ENCODE measurements around the gene ILDR1. TPM values are rescaled to one million over a fixed set of nuclear protein-coding genes. Genes with fewer than 3 reads are reported as not detected.

ILDR1 gene
- total and polyA plus RNA-seq, 2 experiments from 2014 or later, result 0.66 to 0.97 TPM

DNA sequence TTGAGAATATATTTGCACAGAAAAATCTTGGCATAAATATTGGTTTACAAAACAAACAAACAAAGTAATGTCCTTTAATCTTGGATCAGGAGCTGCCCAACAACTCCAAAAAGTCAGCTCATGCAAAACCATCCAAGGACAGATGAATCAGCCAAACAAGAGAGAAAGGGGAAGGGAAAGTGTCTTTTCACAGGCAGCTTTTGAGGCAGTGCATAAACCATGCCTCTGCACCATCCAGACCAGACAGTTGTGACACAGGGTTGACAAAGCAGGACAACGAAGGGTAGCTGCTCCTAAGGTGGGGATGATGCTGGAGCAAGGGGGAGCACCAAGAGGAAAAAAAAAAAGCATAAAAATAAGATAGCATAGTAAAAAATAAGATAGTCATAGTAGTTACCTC lies 41.9 kb upstream of the ILDR1 start:
- H3K36me3 Mint-ChIP-seq (ENCODE audit: low read depth), result no peaks in the 10 kb centered on the region
- ATAC-seq, result no peak

More for the DNA sequence above, 41.9 kb upstream of the ILDR1 start:
- H3F3A ChIP-seq (replicated peaks; ENCODE audit: low read depth), result no peaks in the 10 kb centered on the region
- H3K9me2 ChIP-seq (ENCODE audit: insufficient read depth), result no peaks in the 10 kb centered on the region
- H3K4me2 ChIP-seq, result no peak overlapping the region
- DNase-seq (ENCODE audit: low spot score), result no peak
- no peak overlapping the region for H3K4me3 ChIP-seq
- Mint-ChIP-seq H3K27ac (no peak overlapping the region), H3K9me3 (no peaks in the 10 kb centered on the region), H3K27me3 (ENCODE audit: insufficient read depth, low read depth, poor library complexity) (no peaks in the 10 kb centered on the region), H3K4me3 (no peak overlapping the region), H3K4me1 (peaks cover 7% of the 10 kb centered on the region)
- TF ChIP-seq ETS1 (IDR thresholded peaks at IDR 0.05), result no peak
- no peak for TF ChIP-seq EZH2phosphoT487 (IDR thresholded peaks at IDR 0.05; ENCODE audit: unreplicated experiment)
- TF ChIP-seq REST (IDR thresholded peaks at IDR 0.05; ENCODE audit: unreplicated experiment), result no peak
- no peak for TF ChIP-seq POLR2AphosphoS5 (IDR thresholded peaks at IDR 0.05; ENCODE audit: low read depth)
- TF ChIP-seq JUNB (IDR thresholded peaks at IDR 0.05; ENCODE audit: unreplicated experiment), result no peak
- TF ChIP-seq STAT1 (IDR thresholded peaks at IDR 0.05; ENCODE audit: unreplicated experiment), result no peak
- TF ChIP-seq EZH2 (IDR thresholded peaks at IDR 0.05; ENCODE audit: low read depth, unreplicated experiment), result no peak
- no peak for TF ChIP-seq ZNF331 (CRISPR knock-in tag; IDR thresholded peaks at IDR 0.05; ENCODE audit: low read depth)
- TF ChIP-seq ZNF114 (CRISPR knock-in tag; IDR thresholded peaks at IDR 0.05), result no peak
- no peak for TF ChIP-seq CREB1 (CRISPR knock-in tag; IDR thresholded peaks at IDR 0.05; ENCODE audit: low read depth)
- TF ChIP-seq NANOG (IDR thresholded peaks at IDR 0.05; ENCODE audit: borderline replicate concordance), result no peak
- TF ChIP-seq ZNF462 (CRISPR knock-in tag; IDR thresholded peaks at IDR 0.05), result no peak
- TF ChIP-seq, protein P1, sequence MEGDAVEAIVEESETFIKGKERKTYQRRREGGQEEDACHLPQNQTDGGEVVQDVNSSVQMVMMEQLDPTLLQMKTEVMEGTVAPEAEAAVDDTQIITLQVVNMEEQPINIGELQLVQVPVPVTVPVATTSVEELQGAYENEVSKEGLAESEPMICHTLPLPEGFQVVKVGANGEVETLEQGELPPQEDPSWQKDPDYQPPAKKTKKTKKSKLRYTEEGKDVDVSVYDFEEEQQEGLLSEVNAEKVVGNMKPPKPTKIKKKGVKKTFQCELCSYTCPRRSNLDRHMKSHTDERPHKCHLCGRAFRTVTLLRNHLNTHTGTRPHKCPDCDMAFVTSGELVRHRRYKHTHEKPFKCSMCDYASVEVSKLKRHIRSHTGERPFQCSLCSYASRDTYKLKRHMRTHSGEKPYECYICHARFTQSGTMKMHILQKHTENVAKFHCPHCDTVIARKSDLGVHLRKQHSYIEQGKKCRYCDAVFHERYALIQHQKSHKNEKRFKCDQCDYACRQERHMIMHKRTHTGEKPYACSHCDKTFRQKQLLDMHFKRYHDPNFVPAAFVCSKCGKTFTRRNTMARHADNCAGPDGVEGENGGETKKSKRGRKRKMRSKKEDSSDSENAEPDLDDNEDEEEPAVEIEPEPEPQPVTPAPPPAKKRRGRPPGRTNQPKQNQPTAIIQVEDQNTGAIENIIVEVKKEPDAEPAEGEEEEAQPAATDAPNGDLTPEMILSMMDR (conservative IDR thresholded peaks at IDR 0.05; ENCODE audit: low read depth in 2 of 2), result no peak
- no peaks in the 10 kb centered on the region for H3K27me3 ChIP-seq (ENCODE audit: insufficient read depth)
- H2AFZ ChIP-seq, result no peak overlapping the region
- H3K27ac ChIP-seq (ENCODE audit: low read depth), result no peak overlapping the region
- H3K36me3 ChIP-seq (ENCODE audit: insufficient read depth), result no peaks in the 10 kb centered on the region
- no peaks in the 10 kb centered on the region for H3K79me2 ChIP-seq (replicated peaks; ENCODE audit: insufficient read depth)
- H4K20me1 ChIP-seq (replicated peaks; ENCODE audit: insufficient read depth), result no peaks in the 10 kb centered on the region
- H3K4me1 ChIP-seq (ENCODE audit: insufficient read depth), result peaks cover 12% of the 10 kb centered on the region
